ENCODE data around the gene MRTFB. TPM values are rescaled to one million over a fixed set of nuclear protein-coding genes. Genes with fewer than 3 reads are reported as not detected.

Gene MRTFB
- total RNA-seq, 1 donor from 2014 or later, result 30.9 TPM

GRCh38 chr16:14131774-14132695 lies 60.9 kb downstream of the MRTFB start:
- no peak for DNase-seq

- DNase-seq, result no peak
Observed at GRCh38 chr16:14132696-14133048, 61.6 kb downstream of the MRTFB start.

DNA sequence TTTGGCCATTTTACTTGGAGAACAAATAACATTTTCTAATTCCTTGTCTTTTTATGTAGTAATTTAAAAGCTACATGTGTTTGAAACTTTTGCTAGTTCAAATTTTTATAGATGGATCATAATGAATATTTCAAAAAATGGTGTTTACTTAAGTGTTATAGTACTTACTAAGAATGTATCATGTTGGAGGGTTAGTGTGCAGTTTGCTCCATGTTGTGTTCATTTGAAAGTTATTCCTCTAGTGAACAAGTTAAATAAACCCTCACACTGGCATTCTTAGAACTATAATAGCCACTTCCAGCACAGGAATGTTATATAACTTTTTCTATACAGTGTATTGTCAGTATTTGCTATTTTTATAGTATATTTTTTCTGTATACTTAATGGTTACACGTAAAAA lies 62.8 kb downstream of the MRTFB start:
- no peak for DNase-seq

GRCh38 chr16:14135704-14136103 lies 64.6 kb downstream of the MRTFB start:
- no peak for DNase-seq

DNA sequence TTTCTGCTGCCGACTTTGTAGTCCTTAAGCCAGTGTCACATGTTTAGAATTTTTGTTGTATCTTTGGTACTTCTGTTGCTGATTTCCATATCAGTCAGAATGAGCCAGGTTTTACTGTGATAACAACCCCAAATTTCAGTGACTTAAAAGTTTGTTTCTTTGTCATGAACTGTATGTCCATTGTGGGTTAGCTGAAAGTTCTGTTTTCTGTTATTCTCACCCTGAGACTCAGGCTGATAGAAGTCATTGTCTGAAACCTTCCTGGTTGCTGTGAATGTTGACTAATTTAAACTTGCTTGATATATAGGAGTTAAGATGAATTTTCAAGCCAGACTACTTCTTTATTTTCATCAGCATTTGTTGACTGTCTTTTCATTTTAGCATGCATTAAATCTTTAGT lies 68.8 kb downstream of the MRTFB start:
- DNase-seq, result no peak

- DNase-seq, result no peak
Observed at GRCh38 chr16:14140923-14141322, 69.8 kb downstream of the MRTFB start.

- DNase-seq, result no peak
Observed at GRCh38 chr16:14146445-14146844, 75.3 kb downstream of the MRTFB start.

DNA sequence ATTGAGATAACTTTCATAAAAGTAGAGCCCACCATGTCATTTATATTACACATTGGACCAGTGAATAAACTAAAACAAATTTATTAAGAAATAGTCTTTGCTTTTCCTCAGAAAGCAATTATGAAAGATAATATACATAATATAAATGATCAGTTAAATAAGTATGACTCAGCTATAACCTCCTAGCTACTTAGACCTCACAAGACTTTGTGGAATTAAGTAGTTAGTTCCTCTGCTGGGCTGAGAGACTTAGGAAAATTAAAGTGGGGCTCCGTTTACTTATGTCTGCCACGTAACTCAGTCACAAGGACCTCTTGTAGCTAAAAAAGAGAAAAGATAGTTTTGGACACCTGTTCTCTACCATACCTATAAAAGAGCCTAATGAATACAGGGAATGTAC lies 76.9 kb downstream of the MRTFB start:
- no peak for DNase-seq

DNA sequence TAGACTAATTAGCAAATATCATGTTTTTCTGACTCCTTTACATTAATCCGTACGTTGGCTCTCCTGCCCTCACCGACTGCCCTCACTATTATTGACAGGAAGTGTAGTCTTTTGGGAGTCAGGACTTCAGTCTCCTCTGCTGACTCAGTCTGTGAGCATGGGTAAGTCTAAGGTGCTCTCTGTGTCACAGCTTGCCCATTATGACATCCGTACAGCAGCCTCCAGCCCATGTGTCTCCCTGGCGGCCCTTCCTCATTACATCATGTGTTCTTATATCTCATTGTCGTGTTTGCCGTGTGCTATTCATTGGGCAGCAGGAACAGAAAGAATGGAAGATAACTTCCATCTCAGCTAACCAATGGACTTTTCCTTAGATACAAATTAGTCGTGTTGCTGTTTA lies 77.5 kb downstream of the MRTFB start:
- DNase-seq, result no peak

DNA sequence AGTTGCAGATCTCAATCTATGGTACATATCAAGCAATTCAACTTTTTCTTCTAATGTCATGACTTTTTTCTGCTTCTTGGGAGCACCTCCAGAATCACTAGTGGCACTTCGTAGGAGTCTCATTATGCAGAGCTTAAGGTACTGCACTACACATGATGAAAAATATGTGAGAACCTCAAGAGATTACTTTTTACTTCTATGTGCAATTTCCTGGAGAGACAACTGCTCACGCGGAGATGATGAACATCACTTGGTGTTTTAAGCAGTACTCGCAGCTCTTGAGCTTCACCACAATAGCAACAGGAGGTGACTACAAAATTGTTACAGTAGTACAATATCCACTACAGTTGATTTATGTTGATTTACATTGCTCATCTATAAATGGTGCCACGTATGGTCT lies 79.7 kb downstream of the MRTFB start:
- no peak for DNase-seq

- peak; percentile 8 for DNase-seq
Observed at GRCh38 chr16:14151256-14152030, 80.3 kb downstream of the MRTFB start.

DNA sequence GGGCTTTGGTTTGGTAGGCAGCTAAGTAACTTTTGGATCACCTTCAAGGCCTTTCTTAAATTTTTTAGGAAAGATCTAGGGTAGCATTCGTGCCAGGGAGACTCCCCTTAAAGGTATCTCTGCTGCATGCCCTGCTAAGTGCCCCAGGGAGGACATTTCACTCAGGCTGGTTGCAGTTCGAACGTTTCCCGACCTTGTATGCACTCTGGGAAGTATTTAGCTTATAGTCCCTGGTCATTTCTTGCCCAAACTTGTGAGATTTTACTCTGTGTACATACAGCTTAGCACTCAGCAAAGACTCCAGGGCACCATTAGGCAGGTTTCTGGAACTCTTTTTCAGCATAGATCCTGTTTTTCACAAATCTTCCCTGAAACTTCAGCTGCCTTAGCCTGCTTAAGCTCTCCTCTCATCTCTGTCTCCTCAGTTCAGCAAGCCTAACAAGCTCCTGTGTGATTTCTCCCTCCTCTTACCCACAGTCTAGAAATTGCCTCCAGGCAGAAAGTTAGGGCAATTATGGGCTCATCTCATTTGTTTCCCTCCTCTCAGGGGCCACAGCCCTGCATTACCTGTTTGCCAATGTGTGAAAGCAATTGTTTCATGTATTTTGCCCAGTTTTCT lies 84.6 kb downstream of the MRTFB start:
- peak; percentile 44 for DNase-seq

- DNase-seq, result no peak
Observed at GRCh38 chr16:14164916-14165662, 94.0 kb downstream of the MRTFB start.

DNA sequence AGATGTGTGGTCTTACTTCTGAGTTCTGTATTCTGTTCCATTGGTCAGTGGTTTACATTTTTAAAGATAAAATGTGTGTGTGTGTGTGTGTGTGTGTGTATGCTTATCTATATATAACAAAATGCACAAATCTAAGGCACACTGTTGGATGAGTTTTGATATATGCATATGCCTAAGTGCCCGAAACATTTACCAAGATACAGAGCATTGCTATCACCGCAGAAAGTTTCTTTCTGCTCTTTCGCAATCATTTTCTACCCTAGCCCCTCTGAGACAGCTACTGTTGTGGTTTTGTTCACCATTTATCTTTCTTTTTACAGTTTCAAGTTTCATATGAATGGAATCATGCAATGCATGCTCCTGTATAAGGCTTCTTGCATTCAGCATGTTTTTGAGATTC lies 97.0 kb downstream of the MRTFB start:
- no peak for DNase-seq

GRCh38 chr16:14172200-14172809 lies 101.2 kb downstream of the MRTFB start:
- DNase-seq, result no peak

DNA sequence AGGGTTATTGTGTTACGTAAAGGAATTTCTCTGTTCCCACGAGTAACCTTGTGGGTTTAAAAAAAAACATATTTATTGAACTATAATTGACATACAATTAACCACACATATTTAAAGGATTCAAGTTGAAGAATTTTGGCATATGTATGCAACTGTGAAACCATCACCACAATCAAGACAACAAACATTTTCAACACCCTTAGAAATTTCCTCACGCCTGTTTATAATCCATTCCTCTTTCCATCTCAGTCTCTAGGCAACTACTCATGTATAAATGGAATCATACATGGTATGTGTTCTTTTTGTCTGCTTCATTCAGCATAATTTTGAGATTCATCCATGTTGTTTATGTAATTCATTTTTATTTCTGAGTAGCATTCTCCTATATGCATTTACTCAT lies 104.0 kb downstream of the MRTFB start:
- no peak for DNase-seq

- no peak for DNase-seq
Observed at GRCh38 chr16:14177704-14178103, 106.6 kb downstream of the MRTFB start.

GRCh38 chr16:14179116-14179515 lies 108.0 kb downstream of the MRTFB start:
- no peak for DNase-seq

GRCh38 chr16:14180481-14180944 lies 109.4 kb downstream of the MRTFB start:
- no peak for DNase-seq

GRCh38 chr16:14181371-14182050 lies 110.4 kb downstream of the MRTFB start:
- DNase-seq, result no peak

GRCh38 chr16:14182999-14183398 lies 111.9 kb downstream of the MRTFB start:
- no peak for DNase-seq

Measured in tongue (tissue), 2 donors.